GM23248 (cell line): ENCODE measurements around the gene CAMTA1.

Experiments used
- EZH2 ChIP-seq: fragments of 200-600 bp; sonication (generic); IDR thresholded peaks from 2 replicates; pipeline ENCODE4 v1.6.1; 2018; ENCODE audit warnings: antibody characterized with exemption, mild to moderate bottlenecking; ENCODE audit not compliant: insufficient read depth, poor library complexity, severe bottlenecking
- EZH2phosphoT487 ChIP-seq: fragments of 200-600 bp; sonication (generic); IDR thresholded peaks from 2 replicates; pipeline ENCODE4 v1.6.1; 2018; ENCODE audit warnings: antibody characterized with exemption, moderate library complexity, mild to moderate bottlenecking, low read depth; ENCODE audit not compliant: insufficient read depth

DNA sequence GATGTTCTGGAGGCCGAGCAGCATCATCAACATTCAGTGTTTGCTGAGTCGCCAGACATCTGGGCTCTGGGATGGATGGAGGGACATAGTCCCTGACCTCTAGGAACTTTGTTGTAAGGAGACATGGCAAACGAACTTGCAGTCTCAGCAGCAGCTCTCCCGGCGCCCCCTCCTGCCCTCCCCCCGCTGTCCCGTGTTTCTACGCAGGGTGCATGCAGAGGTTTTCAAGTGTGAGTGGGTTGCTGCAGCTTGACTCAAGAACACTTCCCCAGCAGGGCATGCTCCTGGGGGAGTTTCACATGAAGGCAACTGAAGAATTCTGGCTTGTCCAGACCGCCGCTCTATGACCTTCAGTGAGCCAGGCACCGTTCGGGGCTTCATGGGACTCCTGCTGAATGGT is 121.9 kb downstream of the CAMTA1 start:
- TF ChIP-seq EZH2: no peak
- TF ChIP-seq EZH2phosphoT487: no peak
